HepG2 (cell line): ENCODE results near the gene DCPS. TPM values are rescaled to one million over a fixed set of nuclear protein-coding genes. Genes with fewer than 3 reads are reported as not detected.

Experiments
- ATAC-seq: fragments of 200-7000 bp; cut with Tn5 transposase; 3 replicates; pipeline ENCODE4 v1.9.1; 2020; ENCODE audit warnings: mild to moderate bottlenecking, moderate library complexity
- BruUV-seq: library from RNA; stranded (reverse); fragments of 400-500 nt; replicated peaks from 2 replicates; lab custom pipeline; 2021; lab: Mats Ljungman, UMichigan
- CTCF ChIA-PET: fragments of 300-600 bp; formaldehyde crosslinking; extraction: SDS; loops from one replicate; lab custom pipeline; 2021; ENCODE audit warnings: low total read pairs, inconsistent platforms, low intra/inter-chr PET ratio; lab: Yijun Ruan, JAX
- POLR2A ChIA-PET: fragments of 350-600 bp; sonication (Branson Sonifier 250); formaldehyde crosslinking; loops from one replicate; lab custom pipeline; 2020; ENCODE audit warnings: antibody characterized with exemption, inconsistent platforms; lab: Yijun Ruan, JAX
- DNase-seq: peaks from one replicate; pipeline ENCODE4 v3.0.0-alpha.2; 2015; ENCODE audit warnings: low spot score
- FAIRE-seq: peaks from 3 replicates; lab custom pipeline; 2011; peaks lifted over from hg19 to GRCh38; lab: Jason Lieb, UNC
- H2AFZ ChIP-seq: one replicate; pipeline ENCODE4 v1.6.1; 2011; ENCODE audit warnings: low read length, inconsistent platforms
- H3K27ac ChIP-seq: fragments of 300-600 bp; 3 replicates; pipeline ENCODE4 v1.8.0; 2011; ENCODE audit warnings: mixed run types, mild to moderate bottlenecking, mixed read lengths, low read length, inconsistent platforms; ENCODE audit not compliant: insufficient read depth; ENCODE audit errors: extremely low read length
- H3K27me3 ChIP-seq, 2 experiments: fragments of 200-600 bp in 1 of 2; 2 replicates in 1 of 2; 3 replicates in 1 of 2; pipeline versions ENCODE4 v1.6.0 to v1.8.0; 2011; ENCODE audit warnings: low read length in 2 of 2, mild to moderate bottlenecking in 2 of 2, moderate library complexity in 2 of 2, inconsistent platforms in 1 of 2; ENCODE audit not compliant: insufficient read depth in 2 of 2, control insufficient read depth in 1 of 2
- H3K36me3 ChIP-seq, 2 experiments: fragments of 200-600 bp in 1 of 2; replicated peaks in 1 of 2; 2 replicates in 1 of 2; 3 replicates in 1 of 2; pipeline versions ENCODE4 v1.5.1 to v1.8.0; 2011; ENCODE audit warnings: low read length in 2 of 2, inconsistent platforms in 1 of 2; ENCODE audit not compliant: insufficient read depth in 2 of 2, control insufficient read depth in 1 of 2
- H3K4me1 ChIP-seq: 2 replicates; pipeline ENCODE4 v1.5.1; 2012; ENCODE audit warnings: low read length, inconsistent platforms; ENCODE audit not compliant: insufficient read depth
- H3K4me2 ChIP-seq: 2 replicates; pipeline ENCODE4 v1.6.0; 2011; ENCODE audit warnings: low read depth, low read length, inconsistent platforms
- H3K4me3 ChIP-seq, 3 experiments: fragments of 200-600 bp in 1 of 3; sonication (generic), shearing (Covaris generic) in 1 of 3; replicated peaks in 1 of 3; 2 replicates each; pipeline ENCODE4 v1.5.1; 2011 to 2016; ENCODE audit warnings: low read length in 3 of 3, inconsistent platforms in 2 of 3, low read depth in 2 of 3, mild to moderate bottlenecking in 2 of 3, control low read depth in 1 of 3, mixed read lengths in 1 of 3; ENCODE audit not compliant: insufficient read depth in 1 of 3
- H3K79me2 ChIP-seq: one replicate; pipeline ENCODE4 v1.6.1; 2011; ENCODE audit warnings: low read length, inconsistent platforms; ENCODE audit not compliant: insufficient read depth
- H3K9ac ChIP-seq: 2 replicates; pipeline ENCODE4 v1.6.0; 2011; ENCODE audit warnings: mild to moderate bottlenecking, low read depth, low read length, inconsistent platforms; ENCODE audit not compliant: insufficient read depth
- H3K9me3 ChIP-seq: 2 replicates; pipeline ENCODE4 v1.5.1; 2012; ENCODE audit warnings: mild to moderate bottlenecking, low read length
- H4K20me1 ChIP-seq: 2 replicates; pipeline ENCODE4 v1.6.0; 2011; ENCODE audit warnings: inconsistent platforms, mild to moderate bottlenecking, low read length, moderate library complexity; ENCODE audit not compliant: insufficient read depth
- ESRRA ChIP-seq: sonication (generic); formaldehyde crosslinking; IDR thresholded peaks from 2 replicates; pipeline ENCODE4 v1.5.1; 2020; ENCODE audit warnings: mild to moderate bottlenecking, low read depth, missing genetic modification reagents
- HOXA7 ChIP-seq: sonication (generic); formaldehyde crosslinking; IDR thresholded peaks from 2 replicates; pipeline ENCODE4 v1.8.1; 2022; ENCODE audit warnings: mild to moderate bottlenecking, missing genetic modification reagents, moderate library complexity
- MEF2D ChIP-seq: sonication (generic); formaldehyde crosslinking; IDR thresholded peaks from 2 replicates; pipeline ENCODE4 v1.5.1; 2020; ENCODE audit warnings: mild to moderate bottlenecking, missing genetic modification reagents
- NFE2L1 ChIP-seq: sonication (generic); formaldehyde crosslinking; IDR thresholded peaks from 2 replicates; pipeline ENCODE4 v1.4.0; 2020; ENCODE audit warnings: missing genetic modification reagents, mild to moderate bottlenecking, borderline replicate concordance
- SMARCC2 ChIP-seq: fragments of 450-650 bp; IDR thresholded peaks from 2 replicates; pipeline ENCODE4 v1.6.1; 2017; ENCODE audit warnings: antibody characterized with exemption, mild to moderate bottlenecking
- ZKSCAN5 ChIP-seq: sonication (generic); formaldehyde crosslinking; IDR thresholded peaks from 2 replicates; pipeline ENCODE4 v1.5.1; 2020; ENCODE audit warnings: mild to moderate bottlenecking, missing genetic modification reagents
- ZNF570 ChIP-seq: sonication (generic); formaldehyde crosslinking; IDR thresholded peaks from 2 replicates; pipeline ENCODE4 v1.4.0; 2020; ENCODE audit warnings: mild to moderate bottlenecking, missing genetic modification reagents, borderline replicate concordance
- WGBS: methylation state at CpG from one replicate; pipeline ENCODE4 v1.1.6; 2017; ENCODE audit warnings: low lambda C conversion rate; 5-methylcytosine and 5-hydroxymethylcytosine counted together
- in situ Hi-C: cut with HindIII; loops from 2 replicates; pipeline ENCODE4 v1.10.0; 2017; ENCODE audit warnings: low pct_unique_long_range_greater_than_20kb; ENCODE audit not compliant: extremely low pct_ligation_motif_present
- intact Hi-C: fragments of 100-400 bp; cut with micrococcal nuclease; formaldehyde crosslinking; loops from one replicate; pipeline ENCODE4 v1.10.0; 2022; ENCODE audit not compliant: unreplicated experiment
- polyA plus RNA-seq, 8 experiments: library from polyadenylated mRNA; depleted of rRNA in 3 of 8; stranded (reverse) in 7 of 8; unstranded in 1 of 8; fragments of >200 nt; fragmentation: Illumina TruSeq in 4 of 8; extraction: Trizol in 4 of 8; gene quantifications; 2 replicates each; pipeline versions ENCODE4 v1.2.1 to v1.2.3, GENCODE V29; 2011 to 2016; ENCODE audit warnings: low read depth in 4 of 8, missing spikeins in 1 of 8, mixed read lengths in 1 of 8; ENCODE audit not compliant: insufficient read depth in 1 of 8
- total RNA-seq, 5 experiments: library from RNA; depleted of rRNA; stranded (reverse); fragments of >200 nt; fragmentation: Illumina TruSeq; extraction: Trizol; gene quantifications; 2 replicates each; pipeline ENCODE4 v1.2.3, GENCODE V29; 2016; ENCODE audit warnings: low read depth in 1 of 5
- TF ChIP-seq, protein P1 (sequence below): sonication (generic); formaldehyde crosslinking; IDR thresholded peaks from 2 replicates; pipeline ENCODE4 v1.8.0; 2022; ENCODE audit warnings: mild to moderate bottlenecking, missing genetic modification reagents
- TF ChIP-seq, protein P2 (sequence below): sonication (generic); formaldehyde crosslinking; IDR thresholded peaks from 2 replicates; pipeline ENCODE4 v1.5.1; 2020; ENCODE audit warnings: mild to moderate bottlenecking, missing genetic modification reagents
- TF ChIP-seq, protein P3 (sequence below): sonication (generic); formaldehyde crosslinking; IDR thresholded peaks from 2 replicates; pipeline ENCODE4 v1.4.0; 2020; ENCODE audit warnings: missing genetic modification reagents
- TF ChIP-seq, protein P4 (sequence below): sonication (generic); formaldehyde crosslinking; conservative IDR thresholded peaks from 2 replicates; pipeline ENCODE4 v1.4.0; 2020; ENCODE audit warnings: missing genetic modification reagents
- TF ChIP-seq, protein P5 (sequence below): sonication (generic); IDR thresholded peaks from 2 replicates; pipeline ENCODE4 v1.6.1; 2016; ENCODE audit warnings: low read depth, borderline replicate concordance

The DCPS gene
- total and polyA plus RNA-seq, 2 of the 13 experiments (the other 11 are each of a cell fraction or from before 2014, with no cell fraction given), result 21.9 to 22.5 TPM

GRCh38 chr11:126318574-126319373 is 14.9 kb downstream of the DCPS start:
- no peaks in the 10 kb centered on the region for H3K79me2 ChIP-seq
- no peaks in the 10 kb centered on the region for H4K20me1 ChIP-seq
- WGBS, result 96% methylated on average over 9 of the region's 9 CpGs
- no peak overlapping the region for H2AFZ ChIP-seq
- DNase-seq (no peak), ATAC-seq (no peak), FAIRE-seq (no peak)
- BruUV-seq, result no TSS peak
- no peaks in the 10 kb centered on the region for H3K4me1 ChIP-seq
- in situ Hi-C loops (no loop called here), intact Hi-C loops (no loop called here)
- no peaks in the 10 kb centered on the region for H3K9me3 ChIP-seq
- no peak overlapping the region for H3K9ac ChIP-seq
- no peak overlapping the region for H3K27ac ChIP-seq
- CTCF ChIA-PET, result no interaction called here
- no peaks in the 10 kb centered on the region for H3K36me3 ChIP-seq
- no peak overlapping the region for H3K4me3 ChIP-seq
- no peaks in the 10 kb centered on the region for H3K27me3 ChIP-seq
- H3K4me2 ChIP-seq, result no peak overlapping the region
- POLR2A ChIA-PET, result no interaction called here
- TF ChIP-seq, protein P1, sequence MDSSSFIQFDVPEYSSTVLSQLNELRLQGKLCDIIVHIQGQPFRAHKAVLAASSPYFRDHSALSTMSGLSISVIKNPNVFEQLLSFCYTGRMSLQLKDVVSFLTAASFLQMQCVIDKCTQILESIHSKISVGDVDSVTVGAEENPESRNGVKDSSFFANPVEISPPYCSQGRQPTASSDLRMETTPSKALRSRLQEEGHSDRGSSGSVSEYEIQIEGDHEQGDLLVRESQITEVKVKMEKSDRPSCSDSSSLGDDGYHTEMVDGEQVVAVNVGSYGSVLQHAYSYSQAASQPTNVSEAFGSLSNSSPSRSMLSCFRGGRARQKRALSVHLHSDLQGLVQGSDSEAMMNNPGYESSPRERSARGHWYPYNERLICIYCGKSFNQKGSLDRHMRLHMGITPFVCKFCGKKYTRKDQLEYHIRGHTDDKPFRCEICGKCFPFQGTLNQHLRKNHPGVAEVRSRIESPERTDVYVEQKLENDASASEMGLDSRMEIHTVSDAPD, result no peak
- TF ChIP-seq ZKSCAN5 (no peak), MEF2D (CRISPR knock-in tag) (no peak), HOXA7 (CRISPR knock-in tag) (no peak), SMARCC2 (no peak), NFE2L1 (CRISPR knock-in tag) (no peak), ZNF570 (no peak), ESRRA (CRISPR knock-in tag) (no peak)
- TF ChIP-seq, protein P2, sequence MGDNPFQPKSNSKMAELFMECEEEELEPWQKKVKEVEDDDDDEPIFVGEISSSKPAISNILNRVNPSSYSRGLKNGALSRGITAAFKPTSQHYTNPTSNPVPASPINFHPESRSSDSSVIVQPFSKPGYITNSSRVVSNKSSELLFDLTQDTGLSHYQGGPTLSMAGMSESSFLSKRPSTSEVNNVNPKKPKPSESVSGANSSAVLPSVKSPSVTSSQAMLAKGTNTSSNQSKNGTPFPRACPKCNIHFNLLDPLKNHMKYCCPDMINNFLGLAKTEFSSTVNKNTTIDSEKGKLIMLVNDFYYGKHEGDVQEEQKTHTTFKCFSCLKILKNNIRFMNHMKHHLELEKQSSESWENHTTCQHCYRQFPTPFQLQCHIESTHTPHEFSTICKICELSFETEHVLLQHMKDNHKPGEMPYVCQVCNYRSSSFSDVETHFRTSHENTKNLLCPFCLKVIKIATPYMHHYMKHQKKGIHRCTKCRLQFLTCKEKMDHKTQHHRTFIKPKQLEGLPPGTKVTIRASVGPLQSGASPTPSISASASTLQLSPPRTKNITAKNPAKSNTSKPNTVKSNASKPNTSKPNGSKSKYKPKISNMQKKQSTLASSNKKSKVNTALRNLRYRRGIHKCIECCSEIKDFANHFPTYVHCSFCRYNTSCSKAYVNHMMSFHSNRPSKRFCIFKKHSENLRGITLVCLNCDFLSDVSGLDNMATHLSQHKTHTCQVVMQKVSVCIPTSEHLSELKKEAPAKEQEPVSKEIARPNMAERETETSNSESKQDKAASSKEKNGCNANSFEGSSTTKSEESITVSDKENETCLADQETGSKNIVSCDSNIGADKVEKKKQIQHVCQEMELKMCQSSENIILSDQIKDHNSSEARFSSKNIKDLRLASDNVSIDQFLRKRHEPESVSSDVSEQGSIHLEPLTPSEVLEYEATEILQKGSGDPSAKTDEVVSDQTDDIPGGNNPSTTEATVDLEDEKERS (CRISPR knock-in tag), result no peak
- TF ChIP-seq, protein P3, sequence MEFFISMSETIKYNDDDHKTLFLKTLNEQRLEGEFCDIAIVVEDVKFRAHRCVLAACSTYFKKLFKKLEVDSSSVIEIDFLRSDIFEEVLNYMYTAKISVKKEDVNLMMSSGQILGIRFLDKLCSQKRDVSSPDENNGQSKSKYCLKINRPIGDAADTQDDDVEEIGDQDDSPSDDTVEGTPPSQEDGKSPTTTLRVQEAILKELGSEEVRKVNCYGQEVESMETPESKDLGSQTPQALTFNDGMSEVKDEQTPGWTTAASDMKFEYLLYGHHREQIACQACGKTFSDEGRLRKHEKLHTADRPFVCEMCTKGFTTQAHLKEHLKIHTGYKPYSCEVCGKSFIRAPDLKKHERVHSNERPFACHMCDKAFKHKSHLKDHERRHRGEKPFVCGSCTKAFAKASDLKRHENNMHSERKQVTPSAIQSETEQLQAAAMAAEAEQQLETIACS (CRISPR knock-in tag), result no peak
- TF ChIP-seq, protein P4, sequence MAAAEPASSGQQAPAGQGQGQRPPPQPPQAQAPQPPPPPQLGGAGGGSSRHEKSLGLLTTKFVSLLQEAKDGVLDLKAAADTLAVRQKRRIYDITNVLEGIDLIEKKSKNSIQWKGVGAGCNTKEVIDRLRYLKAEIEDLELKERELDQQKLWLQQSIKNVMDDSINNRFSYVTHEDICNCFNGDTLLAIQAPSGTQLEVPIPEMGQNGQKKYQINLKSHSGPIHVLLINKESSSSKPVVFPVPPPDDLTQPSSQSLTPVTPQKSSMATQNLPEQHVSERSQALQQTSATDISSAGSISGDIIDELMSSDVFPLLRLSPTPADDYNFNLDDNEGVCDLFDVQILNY (CRISPR knock-in tag), result no peak
- TF ChIP-seq, protein P5, sequence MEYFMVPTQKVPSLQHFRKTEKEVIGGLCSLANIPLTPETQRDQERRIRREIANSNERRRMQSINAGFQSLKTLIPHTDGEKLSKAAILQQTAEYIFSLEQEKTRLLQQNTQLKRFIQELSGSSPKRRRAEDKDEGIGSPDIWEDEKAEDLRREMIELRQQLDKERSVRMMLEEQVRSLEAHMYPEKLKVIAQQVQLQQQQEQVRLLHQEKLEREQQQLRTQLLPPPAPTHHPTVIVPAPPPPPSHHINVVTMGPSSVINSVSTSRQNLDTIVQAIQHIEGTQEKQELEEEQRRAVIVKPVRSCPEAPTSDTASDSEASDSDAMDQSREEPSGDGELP, result no peak
